ENCODE data around the gene RRP12.
"Not testable (repeated sequence)": the region's sequence is repeated elsewhere in the genome, so short reads cannot be mapped to it uniquely, and the experiment has no call there.

The RRP12 gene

DNA sequence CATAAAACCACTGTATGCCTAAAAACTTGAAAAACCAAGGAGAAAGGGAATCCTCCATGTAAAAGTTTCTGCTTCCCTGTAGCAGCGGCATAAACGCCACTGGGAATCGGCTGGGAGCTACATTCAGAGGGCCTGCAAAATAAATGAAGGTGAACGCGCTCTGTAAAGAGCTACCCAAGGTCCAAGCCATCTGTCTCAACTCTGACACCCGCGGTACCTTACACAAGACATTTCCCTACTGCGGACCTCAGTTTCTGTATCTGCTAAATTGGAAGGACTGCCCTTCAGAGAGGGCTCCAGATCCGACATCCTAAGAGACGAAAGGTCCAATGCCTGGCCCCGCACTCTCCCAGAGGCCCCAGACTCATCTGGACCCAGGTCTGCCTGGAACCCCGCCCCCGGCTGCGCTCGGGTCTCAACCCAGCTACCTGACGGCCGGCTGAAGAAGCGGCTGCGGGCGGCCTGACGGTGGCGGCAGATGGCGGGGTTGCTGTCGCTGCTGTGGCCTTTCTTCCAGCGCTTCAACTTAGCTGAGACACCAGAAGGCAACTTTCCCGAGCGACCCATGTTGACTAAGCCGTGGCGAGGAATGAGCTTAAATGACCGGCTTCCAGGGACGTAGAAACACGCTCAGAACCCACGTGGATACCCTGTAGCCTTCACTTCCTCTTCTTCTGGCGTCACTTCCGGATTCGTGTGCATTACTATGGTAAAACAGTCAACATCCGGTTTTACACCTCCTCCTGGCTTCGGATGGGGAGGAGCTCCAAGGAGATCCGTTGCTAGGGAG is at the start of gene RRP12:
RRP12 (minus strand) TSS at position 676 of the 790 bp plus-strand sequence; CDS start at position 567, 109 bp downstream.
- DNase-seq (ENCODE audit: low read depth in 2 of 2) = peak; percentile 44 to 70

- no peak for DNase-seq (ENCODE audit: low read depth in 2 of 2)
Measured at GRCh38 chr10:97450828-97451227, 49.7 kb upstream of the RRP12 start.

DNA sequence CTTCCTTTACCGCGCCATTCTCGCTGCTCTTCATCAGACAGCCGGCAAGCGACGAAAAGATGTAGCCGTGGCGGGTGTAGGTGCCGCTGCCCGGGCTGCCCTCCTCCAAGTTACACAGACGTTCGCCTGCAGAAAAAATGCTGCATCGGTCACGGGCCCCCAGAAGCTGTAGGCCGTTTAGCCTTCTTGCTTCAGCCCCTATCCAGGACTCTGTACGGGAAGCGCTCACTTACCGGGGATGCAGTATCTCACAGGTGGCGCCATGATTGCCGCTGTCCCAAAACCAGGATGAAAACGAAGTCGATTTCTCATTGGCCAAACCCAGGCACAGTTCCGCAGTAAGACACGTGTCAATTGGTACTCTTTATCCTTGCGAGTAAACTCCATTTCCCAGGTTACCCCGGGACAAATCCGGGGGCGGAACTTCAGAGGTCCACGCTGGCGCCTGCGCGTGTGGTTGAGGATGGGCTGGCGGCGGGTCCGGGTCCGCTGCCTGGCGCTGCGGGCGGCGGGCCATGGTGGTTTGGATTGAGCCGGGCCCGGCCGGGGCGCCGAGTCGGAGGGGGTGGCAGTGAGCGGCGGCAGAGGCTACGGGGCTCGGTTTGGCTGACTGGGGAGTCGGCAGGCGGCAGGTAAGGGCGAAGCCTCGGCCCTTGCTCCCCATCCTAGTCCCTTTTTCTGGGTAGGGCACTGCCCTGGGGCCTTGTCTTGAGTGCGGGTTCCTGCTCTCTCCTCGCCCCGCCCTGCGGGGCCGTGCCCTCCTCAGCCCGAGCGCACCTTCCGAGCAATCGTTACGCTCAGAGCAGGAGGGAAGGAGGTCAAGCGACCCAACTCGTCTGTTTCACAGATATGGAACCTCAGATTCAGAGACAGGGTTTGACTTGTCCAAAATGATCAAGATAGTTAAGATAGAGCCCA is 44.8 kb upstream of the RRP12 start, which contains the start of the genes EXOSC1 and ZDHHC16:
EXOSC1 (minus strand) TSS at position 285 of the 918 bp plus-strand sequence; CDS start at position 264, 21 bp downstream.
ZDHHC16 (plus strand) TSS at position 454 of the 918 bp plus-strand sequence. CDS start 5,501 bp downstream, outside the sequence.
- peak; percentile 84 for DNase-seq (ENCODE audit: low read depth in 2 of 2)

- DNase-seq (ENCODE audit: low read depth in 2 of 2) = no peak
Measured at GRCh38 chr10:97445357-97445721, 44.2 kb upstream of the RRP12 start.

DNA sequence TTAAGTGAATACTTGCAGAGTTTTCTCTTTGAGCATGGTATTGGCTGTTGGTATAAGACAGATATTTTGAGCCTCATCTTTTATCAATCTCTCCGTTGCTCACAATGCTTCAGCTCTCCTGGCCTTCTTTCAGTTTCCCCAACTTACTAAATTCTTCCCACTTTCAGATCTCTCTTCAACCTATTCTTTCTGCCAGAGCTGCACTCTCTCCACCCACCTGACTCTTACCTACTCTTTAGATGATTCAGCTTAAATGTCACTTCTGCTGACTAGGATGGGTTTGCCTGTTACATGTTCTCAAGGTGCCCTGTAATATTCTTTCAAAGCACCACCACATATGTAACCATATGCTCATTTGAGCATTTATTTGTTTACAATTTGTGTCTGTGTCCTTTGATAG is 43.1 kb upstream of the RRP12 start:
- DNase-seq (ENCODE audit: low read depth in 2 of 2) = no peak

GRCh38 chr10:97442277-97442676 is 41.1 kb upstream of the RRP12 start:
- no peak for DNase-seq (ENCODE audit: low read depth in 2 of 2)

DNA sequence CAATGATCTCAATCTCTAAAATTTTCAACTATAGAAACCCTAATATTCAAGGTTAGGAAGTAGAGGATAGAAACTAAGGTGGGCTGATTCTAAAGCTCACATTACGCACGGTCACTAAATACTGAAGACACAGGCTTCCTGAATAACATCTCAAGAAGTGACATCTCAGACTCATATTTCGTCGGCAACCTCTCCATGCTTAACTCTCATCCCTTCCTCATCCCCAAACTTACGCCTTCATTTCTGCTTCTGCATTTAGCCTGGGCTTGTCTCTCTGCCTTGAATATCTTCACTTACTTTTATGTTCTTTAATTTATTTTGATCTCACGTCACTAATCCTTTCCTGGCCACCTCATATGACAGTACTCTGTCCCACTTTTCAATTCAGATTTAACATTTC is 34.1 kb upstream of the RRP12 start:
- DNase-seq (ENCODE audit: low read depth in 2 of 2) = no peak

GRCh38 chr10:97434557-97434956 is 33.4 kb upstream of the RRP12 start:
- DNase-seq (ENCODE audit: low read depth in 2 of 2) = no peak

DNA sequence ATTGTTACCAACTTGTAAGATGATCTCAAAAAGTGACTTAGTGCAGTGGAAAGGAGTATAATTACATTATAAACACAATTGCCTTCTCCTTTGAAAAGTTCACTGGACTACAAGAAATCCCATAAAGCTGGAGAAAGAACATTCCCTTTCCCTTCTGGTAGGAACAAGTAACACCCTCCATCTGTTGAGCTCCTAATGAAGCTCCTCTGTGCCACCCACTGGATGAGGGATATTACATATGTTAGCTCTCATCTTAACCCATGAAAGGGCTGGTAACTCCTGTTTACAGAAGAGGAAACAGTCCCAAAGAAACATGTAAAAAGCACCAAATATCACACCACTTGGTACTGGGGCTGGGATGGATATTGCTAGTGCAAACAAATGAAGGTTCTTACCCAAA is 32.9 kb upstream of the RRP12 start:
- DNase-seq (ENCODE audit: low read depth in 2 of 2) = no peak

DNA sequence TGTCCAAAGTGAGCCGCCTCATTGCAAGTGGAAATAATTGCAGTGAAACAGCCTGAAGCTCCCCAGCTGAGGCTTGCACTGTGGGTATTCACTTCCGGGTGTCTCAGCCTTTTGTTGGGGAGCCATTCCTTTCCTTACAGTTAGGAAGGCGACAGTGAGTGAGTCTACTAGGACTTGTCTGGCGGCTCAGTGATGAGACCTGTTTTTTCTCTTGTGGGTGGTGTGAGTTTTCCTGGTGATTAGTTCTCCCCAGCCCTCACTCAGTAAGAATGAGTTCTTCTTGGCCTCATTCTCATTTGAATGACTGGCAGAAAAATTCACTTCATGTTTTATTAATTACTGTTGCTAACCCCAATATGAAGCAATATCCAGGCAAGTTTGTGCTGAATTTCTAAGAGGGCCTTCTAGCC is 27.4 kb upstream of the RRP12 start:
- no peak for DNase-seq (ENCODE audit: low read depth in 2 of 2)

DNA sequence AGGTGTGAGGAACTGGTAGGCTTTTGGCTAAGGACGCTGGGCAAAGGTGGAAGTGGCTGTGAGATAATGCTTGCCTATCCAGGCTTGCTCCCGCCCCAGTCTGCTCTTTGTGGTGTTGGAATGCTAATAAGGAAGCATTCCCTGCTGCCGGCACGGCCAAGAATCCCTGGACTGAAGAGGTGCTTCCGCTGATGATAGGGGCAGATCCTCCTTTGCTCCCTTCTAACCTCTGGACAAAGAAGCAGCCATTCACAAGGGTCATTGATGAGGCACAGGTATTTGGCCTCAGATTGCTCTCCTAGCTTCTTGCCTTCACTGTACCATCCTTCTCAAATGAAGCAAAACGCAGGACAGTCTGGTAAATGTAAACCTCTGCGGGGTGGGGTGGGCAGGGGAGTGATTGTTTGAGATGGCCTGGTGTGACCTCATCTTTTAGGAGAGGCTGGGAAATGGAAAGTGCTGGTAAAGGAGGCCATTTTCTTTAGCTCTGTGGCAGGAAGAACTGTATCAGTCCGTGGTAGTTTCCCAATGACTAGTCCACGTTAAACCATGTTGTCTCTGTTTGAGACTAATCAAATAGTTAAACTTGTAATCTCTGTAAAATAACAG is 26.5 kb upstream of the RRP12 start:
- no peak for DNase-seq (ENCODE audit: low read depth in 2 of 2)

GRCh38 chr10:97426776-97427570 is 25.8 kb upstream of the RRP12 start:
- no peak for DNase-seq (ENCODE audit: low read depth in 2 of 2)

GRCh38 chr10:97425964-97426775 is 25.0 kb upstream of the RRP12 start, which contains the start of gene PGAM1:
Gene PGAM1, plus strand, starts transcription at chr10:97426191. Its CDS starts 117 bp downstream, at chr10:97426308.
- peak; percentile 93 for DNase-seq (ENCODE audit: low read depth in 2 of 2)

DNA sequence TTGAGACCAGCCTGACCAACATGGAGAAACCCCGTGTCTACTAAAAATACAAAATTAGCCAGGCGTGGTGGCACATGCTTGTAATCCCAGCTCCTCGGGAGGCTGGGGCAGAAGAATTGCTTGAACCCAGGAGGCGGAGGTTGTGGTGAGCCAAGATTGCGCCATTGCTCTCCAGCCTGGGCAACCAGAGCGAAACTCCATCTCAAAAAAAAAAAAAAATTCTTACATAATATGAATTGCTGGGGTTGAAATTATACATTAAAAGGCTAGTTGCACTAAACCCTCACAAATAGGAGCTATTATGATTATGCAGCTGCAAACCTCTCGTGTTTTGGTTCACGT is 22.6 kb upstream of the RRP12 start:
- DNase-seq (ENCODE audit: low read depth in 2 of 2) = not testable (repeated sequence)

- DNase-seq (ENCODE audit: low read depth in 2 of 2) = no peak
Measured at GRCh38 chr10:97416565-97416964, 15.4 kb upstream of the RRP12 start.

- peak in 1 of 2 donors; percentile 34 for DNase-seq (ENCODE audit: low read depth in 2 of 2)
Measured at GRCh38 chr10:97412891-97413304, 11.8 kb upstream of the RRP12 start.

DNA sequence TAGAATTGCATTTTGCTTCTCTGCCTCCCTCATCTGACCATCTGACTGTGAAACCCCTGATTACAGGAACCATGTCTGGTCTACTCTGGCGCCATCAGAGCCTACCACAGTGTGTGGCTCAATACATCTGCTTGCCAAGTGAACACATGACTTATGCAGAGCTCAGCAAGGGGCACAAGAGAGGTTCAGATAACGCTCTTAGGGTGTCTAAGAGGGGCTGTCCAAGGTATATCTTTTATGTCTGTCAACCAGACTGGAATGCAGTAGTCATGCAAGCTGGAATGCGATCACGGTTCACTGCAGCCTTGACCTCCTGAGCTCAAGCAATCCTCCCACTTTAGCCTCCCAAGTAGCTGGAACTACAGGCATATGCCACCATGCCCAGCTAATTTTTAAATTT is 10.3 kb upstream of the RRP12 start:
- no peak for DNase-seq (ENCODE audit: low read depth in 2 of 2)

- no peak for DNase-seq (ENCODE audit: low read depth in 2 of 2)
Measured at GRCh38 chr10:97408496-97408992, 7.4 kb upstream of the RRP12 start.

GRCh38 chr10:97407952-97408248 is 6.8 kb upstream of the RRP12 start:
- no peak for DNase-seq (ENCODE audit: low read depth in 2 of 2)

DNA sequence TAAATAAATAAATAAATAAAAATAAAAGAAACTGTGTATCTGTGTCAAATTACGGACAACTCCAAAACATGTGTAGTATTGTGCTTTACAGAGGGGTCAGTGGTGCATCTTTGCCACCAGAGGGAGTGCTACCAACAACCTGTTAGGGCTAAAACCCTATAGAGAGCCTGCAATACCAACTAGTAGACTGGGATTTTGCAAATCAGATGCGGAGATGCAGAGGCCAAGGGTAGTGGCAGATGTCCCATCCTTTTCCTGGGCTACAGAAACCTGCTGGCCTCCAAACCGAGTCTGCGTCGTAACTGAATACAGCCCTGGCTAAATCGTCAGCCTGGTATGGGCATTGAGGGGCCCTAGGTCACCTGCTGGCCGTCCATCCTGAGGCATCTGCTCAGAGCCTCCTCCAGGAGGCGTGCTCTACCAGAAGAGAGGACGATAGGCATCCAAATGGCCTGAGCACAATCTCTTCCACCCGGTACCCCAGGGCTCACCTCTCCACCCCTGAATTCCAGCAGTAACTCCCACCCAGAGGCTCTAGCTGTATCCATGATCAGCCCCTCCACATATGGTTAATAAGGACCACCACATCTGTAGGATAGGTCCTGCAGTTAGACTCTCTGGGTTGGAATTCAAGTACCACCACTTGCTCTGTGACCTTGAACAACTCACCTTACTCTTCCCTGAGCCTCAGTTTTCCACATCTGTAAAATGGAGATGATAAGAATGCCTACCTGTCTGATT is 6.2 kb upstream of the RRP12 start:
- DNase-seq (ENCODE audit: low read depth in 2 of 2) = peak; percentile 36 to 51
